ENCODE measurements around the gene GRIK1. TPM values are rescaled to one million over a fixed set of nuclear protein-coding genes. Genes with fewer than 3 reads are reported as not detected.

Gene GRIK1
- total and polyA plus RNA-seq, 2 donors (not counting 1 experiment from before 2014, with no cell fraction given) = not detected

DNA sequence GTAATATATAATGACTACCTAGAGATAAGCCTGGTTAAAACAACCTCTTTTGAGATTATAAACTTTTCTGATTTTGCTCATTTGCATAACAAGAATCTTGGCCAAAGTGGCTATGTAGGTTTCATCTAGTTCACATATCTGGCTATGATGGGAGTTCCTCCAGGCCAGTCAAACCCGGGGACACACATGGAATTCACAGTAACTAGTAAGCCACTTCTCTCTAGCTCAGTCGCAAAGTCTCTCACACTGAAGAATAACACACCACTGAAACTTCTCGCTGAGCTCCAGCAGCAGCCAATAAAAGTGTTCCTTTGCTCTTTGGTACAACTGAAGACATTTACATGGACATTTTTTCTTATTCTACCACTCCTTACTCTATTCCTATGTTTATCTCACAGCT is 36.0 kb upstream of the GRIK1 start:
- Histone ChIP-seq H3K36me3 (replicated peaks in 1 of 2; ENCODE audit: control extremely low read depth in 1 of 2, control insufficient read depth in 1 of 2, extremely low read depth in 1 of 2, insufficient read depth in 2 of 2, low read length in 1 of 2) (no peaks in the 10 kb centered on the region), H3K4me1 (ENCODE audit: control insufficient read depth in 2 of 2, insufficient read depth in 2 of 2, low read length in 2 of 2) (no peaks in the 10 kb centered on the region), H2AFZ (ENCODE audit: insufficient read depth, low read depth, low read length, poor library complexity, severe bottlenecking) (no peak overlapping the region), H3K4me2 (replicated peaks; ENCODE audit: low read depth, low read length, poor library complexity, severe bottlenecking) (no peak overlapping the region), H3K27me3 (replicated peaks in 1 of 4; ENCODE audit: control extremely low read depth in 1 of 4, control insufficient read depth in 3 of 4, insufficient read depth in 4 of 4, low read length in 3 of 4) (no peaks in the 10 kb centered on the region), H4K20me1 (ENCODE audit: control insufficient read depth, insufficient read depth, low read length, poor library complexity, severe bottlenecking) (no peaks in the 10 kb centered on the region), H3K9me3 (ENCODE audit: control extremely low read depth in 1 of 3, control insufficient read depth in 2 of 3, insufficient read depth in 1 of 3, low read length in 2 of 3) (no peaks in the 10 kb centered on the region), H3K79me2 (ENCODE audit: control insufficient read depth, insufficient read depth, low read length) (no peaks in the 10 kb centered on the region), H3K9ac (ENCODE audit: low read length) (no peak overlapping the region), H3K27ac (ENCODE audit: low read length in 2 of 2) (no peak overlapping the region), H3K4me3 (ENCODE audit: control extremely low read depth in 1 of 5, extremely low read depth in 1 of 5, insufficient read depth in 1 of 5, low read depth in 2 of 5, low read length in 4 of 5) (no peak overlapping the region)
- Mint-ChIP-seq H3K4me1 (no peaks in the 10 kb centered on the region), H3K27ac (no peak overlapping the region), H3K9me3 (ENCODE audit: insufficient read depth) (no peaks in the 10 kb centered on the region), H3K27me3 (no peaks in the 10 kb centered on the region), H3K4me3 (no peak overlapping the region)
- ChIA-PET POLR2A (no interaction called here), CTCF (no interaction called here)
- intact Hi-C loops (cut with micrococcal nuclease) = no loop called here
- WGBS (ENCODE audit: insufficient coverage) = 87% methylated on average over 2 of the region's 3 CpGs
- DNase-seq = no peak
- ATAC-seq (ENCODE audit: low read depth) = no peak
- TF ChIP-seq, protein P1, sequence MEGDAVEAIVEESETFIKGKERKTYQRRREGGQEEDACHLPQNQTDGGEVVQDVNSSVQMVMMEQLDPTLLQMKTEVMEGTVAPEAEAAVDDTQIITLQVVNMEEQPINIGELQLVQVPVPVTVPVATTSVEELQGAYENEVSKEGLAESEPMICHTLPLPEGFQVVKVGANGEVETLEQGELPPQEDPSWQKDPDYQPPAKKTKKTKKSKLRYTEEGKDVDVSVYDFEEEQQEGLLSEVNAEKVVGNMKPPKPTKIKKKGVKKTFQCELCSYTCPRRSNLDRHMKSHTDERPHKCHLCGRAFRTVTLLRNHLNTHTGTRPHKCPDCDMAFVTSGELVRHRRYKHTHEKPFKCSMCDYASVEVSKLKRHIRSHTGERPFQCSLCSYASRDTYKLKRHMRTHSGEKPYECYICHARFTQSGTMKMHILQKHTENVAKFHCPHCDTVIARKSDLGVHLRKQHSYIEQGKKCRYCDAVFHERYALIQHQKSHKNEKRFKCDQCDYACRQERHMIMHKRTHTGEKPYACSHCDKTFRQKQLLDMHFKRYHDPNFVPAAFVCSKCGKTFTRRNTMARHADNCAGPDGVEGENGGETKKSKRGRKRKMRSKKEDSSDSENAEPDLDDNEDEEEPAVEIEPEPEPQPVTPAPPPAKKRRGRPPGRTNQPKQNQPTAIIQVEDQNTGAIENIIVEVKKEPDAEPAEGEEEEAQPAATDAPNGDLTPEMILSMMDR (IDR thresholded peaks at IDR 0.05) = no peak
- no peak for TF ChIP-seq EZH2 (IDR thresholded peaks at IDR 0.05; ENCODE audit: borderline replicate concordance, insufficient read depth, low read depth, low read length, poor library complexity, severe bottlenecking)

GRCh38 chr21:29973258-29973657 is 33.5 kb upstream of the GRIK1 start:
- Histone ChIP-seq H3K27me3 (replicated peaks in 1 of 4; ENCODE audit: control extremely low read depth in 1 of 4, control insufficient read depth in 3 of 4, insufficient read depth in 4 of 4, low read length in 3 of 4) (no peaks in the 10 kb centered on the region), H3K36me3 (replicated peaks in 1 of 2; ENCODE audit: control extremely low read depth in 1 of 2, control insufficient read depth in 1 of 2, extremely low read depth in 1 of 2, insufficient read depth in 2 of 2, low read length in 1 of 2) (no peaks in the 10 kb centered on the region), H3K9me3 (ENCODE audit: control extremely low read depth in 1 of 3, control insufficient read depth in 2 of 3, insufficient read depth in 1 of 3, low read length in 2 of 3) (no peaks in the 10 kb centered on the region), H3K79me2 (ENCODE audit: control insufficient read depth, insufficient read depth, low read length) (no peaks in the 10 kb centered on the region), H3K4me1 (ENCODE audit: control insufficient read depth in 2 of 2, insufficient read depth in 2 of 2, low read length in 2 of 2) (no peaks in the 10 kb centered on the region), H3K9ac (ENCODE audit: low read length) (no peak overlapping the region), H3K4me3 (ENCODE audit: control extremely low read depth in 1 of 5, extremely low read depth in 1 of 5, insufficient read depth in 1 of 5, low read depth in 2 of 5, low read length in 4 of 5) (no peak overlapping the region), H3K27ac (ENCODE audit: low read length in 2 of 2) (no peak overlapping the region), H3K4me2 (replicated peaks; ENCODE audit: low read depth, low read length, poor library complexity, severe bottlenecking) (no peak overlapping the region), H4K20me1 (ENCODE audit: control insufficient read depth, insufficient read depth, low read length, poor library complexity, severe bottlenecking) (no peaks in the 10 kb centered on the region), H2AFZ (ENCODE audit: insufficient read depth, low read depth, low read length, poor library complexity, severe bottlenecking) (no peak overlapping the region)
- POLR2A ChIA-PET = no interaction called here
- Mint-ChIP-seq H3K27ac (no peak overlapping the region), H3K4me1 (no peaks in the 10 kb centered on the region), H3K27me3 (no peaks in the 10 kb centered on the region), H3K4me3 (no peak overlapping the region), H3K9me3 (ENCODE audit: insufficient read depth) (no peaks in the 10 kb centered on the region)
- WGBS (ENCODE audit: insufficient coverage) = no CpG with 5 or more reads among the region's 3 CpGs
- TF ChIP-seq, protein P1 (IDR thresholded peaks at IDR 0.05) = no peak
- no peak for TF ChIP-seq EZH2 (IDR thresholded peaks at IDR 0.05; ENCODE audit: borderline replicate concordance, insufficient read depth, low read depth, low read length, poor library complexity, severe bottlenecking)
- intact Hi-C loops (cut with micrococcal nuclease) = no loop called here
- CTCF ChIA-PET = no interaction called here
- ATAC-seq (ENCODE audit: low read depth) (no peak), DNase-seq (no peak)
